HG02642 (cell line): ENCODE results near the gene EGR1.
A peak's percentile ranks its signal among the peaks of the same experiment; 100 is the strongest.

ENCODE experiments used
- ATAC-seq: cut with Tn5 transposase; IDR thresholded peaks from one replicate; pipeline ENCODE4 v1.9.1; 2021; ENCODE audit warnings: mild to moderate bottlenecking; ENCODE audit not compliant: unreplicated experiment, poor library complexity

The EGR1 gene

GRCh38 chr5:138450971-138451370 is 14.3 kb upstream of the EGR1 start:
- no peak for ATAC-seq

GRCh38 chr5:138452720-138453119 is 12.6 kb upstream of the EGR1 start:
- no peak for ATAC-seq

GRCh38 chr5:138453590-138453989 is 11.7 kb upstream of the EGR1 start:
- no peak for ATAC-seq

DNA sequence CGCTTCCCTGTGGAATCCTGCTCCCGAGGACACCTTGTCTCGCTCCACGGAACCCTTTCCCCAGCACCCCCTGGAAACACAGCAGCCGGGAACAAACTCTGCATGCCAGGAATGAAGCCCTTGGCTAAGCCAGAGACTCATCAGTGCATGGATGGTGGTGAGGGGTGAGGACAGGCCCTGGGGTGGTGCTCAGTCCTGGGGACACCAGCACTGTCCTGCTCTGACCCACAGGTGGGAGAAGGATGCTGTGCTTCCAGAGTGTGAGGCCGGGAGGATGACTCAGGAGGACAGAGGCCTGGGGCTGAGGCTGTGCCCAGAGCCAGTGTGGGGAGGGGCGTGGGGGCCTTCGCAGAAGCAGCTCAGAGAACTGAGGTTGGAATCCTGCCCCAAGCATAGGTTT is 11.2 kb upstream of the EGR1 start:
- no peak for ATAC-seq

GRCh38 chr5:138455232-138455930 is 9.9 kb upstream of the EGR1 start:
- no peak for ATAC-seq

DNA sequence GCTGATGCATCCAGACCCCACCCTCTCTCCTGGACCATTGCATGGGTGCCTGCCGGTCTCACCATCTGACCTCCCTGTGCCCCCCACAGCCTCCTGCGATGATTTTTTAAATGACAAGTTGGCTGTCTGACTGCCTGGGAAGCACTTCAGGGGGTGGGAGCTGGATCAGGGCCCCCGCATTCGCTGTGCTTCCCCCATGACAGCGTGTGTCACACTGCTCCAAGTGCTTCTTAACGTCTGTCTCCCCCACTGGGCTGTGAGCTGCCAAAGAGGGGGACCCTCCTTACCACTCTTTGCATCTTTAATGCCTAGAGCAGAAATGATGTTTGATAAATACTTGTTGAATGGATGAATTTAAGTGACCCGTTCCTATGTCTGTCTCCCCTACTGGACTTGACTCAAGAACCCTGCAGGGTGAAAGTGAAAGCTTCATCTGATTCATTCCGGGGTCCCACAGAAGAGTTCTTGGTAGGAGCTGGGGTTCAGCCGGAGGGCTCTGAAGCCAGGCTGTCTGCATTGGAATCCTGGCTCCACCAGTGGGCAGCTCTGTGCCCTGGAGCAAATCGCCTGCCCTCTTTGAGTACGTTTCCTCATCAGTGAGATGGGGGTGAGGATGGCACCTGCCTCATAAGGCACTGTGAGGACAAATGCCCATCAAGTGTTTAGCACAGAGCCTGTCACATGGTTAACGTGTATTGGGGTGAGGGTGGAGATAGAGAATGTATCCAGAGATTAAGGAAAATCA is 7.6 kb upstream of the EGR1 start:
- ATAC-seq = no peak

- no peak for ATAC-seq
Observed at GRCh38 chr5:138458384-138458783, 6.9 kb upstream of the EGR1 start.

GRCh38 chr5:138458856-138459255 is 6.4 kb upstream of the EGR1 start:
- no peak for ATAC-seq

- ATAC-seq = peak; percentile 25
Observed at GRCh38 chr5:138459311-138459933, 5.9 kb upstream of the EGR1 start.

DNA sequence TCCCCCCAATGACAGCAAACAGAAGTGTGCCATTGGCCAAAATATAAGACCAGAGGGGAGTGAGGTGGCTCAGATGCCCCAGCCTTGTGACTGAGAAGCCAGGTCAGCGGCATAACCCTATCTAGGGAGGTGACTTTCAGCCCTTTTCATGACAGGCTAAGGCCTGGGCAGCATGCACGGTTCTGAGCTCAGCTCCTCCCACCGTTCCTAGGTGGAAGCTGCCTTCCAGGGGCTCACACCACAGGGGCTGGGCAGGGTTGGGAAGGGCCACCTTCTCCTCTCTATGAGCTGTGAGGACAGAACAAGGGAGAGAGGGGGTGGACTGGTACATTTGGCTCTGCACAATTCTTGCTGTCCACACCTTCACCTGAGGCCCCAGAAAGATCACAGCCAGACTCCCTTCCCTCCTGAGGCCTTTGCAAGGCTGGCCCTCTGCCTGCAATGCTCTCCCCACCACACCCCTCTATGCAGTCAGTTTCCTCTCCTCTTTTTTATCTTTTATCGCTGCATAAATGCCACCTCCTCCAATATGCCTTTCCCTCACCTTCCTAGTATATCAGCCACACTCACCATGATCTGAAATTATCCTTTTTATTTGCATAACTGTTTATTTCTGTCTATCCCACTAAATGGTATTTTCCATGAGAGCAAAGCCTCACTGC is 5.1 kb upstream of the EGR1 start:
- no peak for ATAC-seq

- no peak for ATAC-seq
Observed at GRCh38 chr5:138461343-138462125, 3.7 kb upstream of the EGR1 start.

- ATAC-seq = no peak
Observed at GRCh38 chr5:138463419-138464007, 1.8 kb upstream of the EGR1 start.

DNA sequence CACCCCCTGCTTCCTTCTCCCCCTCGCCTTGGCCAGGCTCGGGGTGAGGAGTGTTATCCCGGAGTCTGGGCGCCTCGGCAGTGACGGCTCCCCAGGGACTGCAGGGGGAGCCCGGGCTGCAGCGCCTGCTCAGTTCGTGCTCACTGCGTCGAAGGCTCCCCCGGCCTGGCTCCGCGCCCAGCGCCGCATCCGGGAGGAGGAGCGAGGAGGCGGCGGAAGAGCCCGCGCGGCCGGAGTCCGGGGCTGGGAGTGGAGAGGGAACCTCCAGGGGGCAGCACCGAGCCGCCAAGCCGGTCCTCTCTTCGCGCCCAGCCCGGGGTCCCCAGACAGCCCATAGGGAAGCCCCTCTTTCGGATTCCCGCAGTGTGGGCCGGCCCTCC is 1.3 kb upstream of the EGR1 start:
- ATAC-seq = peak; percentile 44

GRCh38 chr5:138464388-138465260 is 655 bp upstream of the EGR1 start:
- peak; percentile 74 for ATAC-seq

GRCh38 chr5:138466125-138466899 is 1.0 kb downstream of the EGR1 start:
- no peak for ATAC-seq

GRCh38 chr5:138466900-138467710 is 1.8 kb downstream of the EGR1 start:
- ATAC-seq = no peak

GRCh38 chr5:138467711-138468132 is 2.4 kb downstream of the EGR1 start:
- ATAC-seq = no peak
